GM23248 (cell line): ENCODE measurements around the gene LCE1A. TPM values are rescaled to one million over a fixed set of nuclear protein-coding genes. Genes with fewer than 3 reads are reported as not detected.

Experiments
- DNase-seq: peaks from one replicate; pipeline ENCODE4 v3.0.0-alpha.2; 2015
- H2AFZ ChIP-seq: fragments of 200-600 bp; sonication (generic); 2 replicates; pipeline ENCODE4 v1.6.1; 2016; ENCODE audit warnings: antibody characterized with exemption
- H3F3A ChIP-seq: fragments of 200-600 bp; sonication (generic); 2 replicates; pipeline ENCODE4 v1.6.1; 2016; ENCODE audit warnings: mild to moderate bottlenecking, antibody characterized with exemption, mixed run types; ENCODE audit not compliant: insufficient read depth
- H3K27ac ChIP-seq: fragments of 200-600 bp; sonication (generic); 2 replicates; pipeline ENCODE4 v1.5.1; 2016; ENCODE audit warnings: mild to moderate bottlenecking
- H3K27me3 ChIP-seq: fragments of 200-600 bp; sonication (generic); replicated peaks from 2 replicates; pipeline ENCODE4 v1.6.1; 2016; ENCODE audit warnings: mild to moderate bottlenecking; ENCODE audit not compliant: insufficient read depth
- H3K36me3 ChIP-seq: fragments of 200-600 bp; sonication (generic); 2 replicates; pipeline ENCODE4 v1.6.1; 2016; ENCODE audit warnings: low read depth, mild to moderate bottlenecking
- H3K4me1 ChIP-seq: fragments of 200-600 bp; sonication (generic); 2 replicates; pipeline ENCODE4 v1.6.1; 2016; ENCODE audit warnings: mild to moderate bottlenecking; ENCODE audit not compliant: insufficient read depth
- H3K4me2 ChIP-seq: fragments of 200-600 bp; sonication (generic); one replicate; pipeline ENCODE4 v1.6.1; 2016; ENCODE audit warnings: mild to moderate bottlenecking; ENCODE audit not compliant: unreplicated experiment
- H3K4me3 ChIP-seq: fragments of 200-600 bp; sonication (generic); 2 replicates; pipeline ENCODE4 v1.5.1; 2016; ENCODE audit warnings: mild to moderate bottlenecking
- H3K79me2 ChIP-seq: fragments of 200-600 bp; sonication (generic); 2 replicates; pipeline ENCODE4 v1.6.1; 2016; ENCODE audit warnings: mild to moderate bottlenecking; ENCODE audit not compliant: insufficient read depth
- H3K9ac ChIP-seq: fragments of 200-600 bp; sonication (generic); 2 replicates; pipeline ENCODE4 v1.6.1; 2016; ENCODE audit warnings: mild to moderate bottlenecking
- H3K9me2 ChIP-seq: fragments of 200-600 bp; sonication (generic); 2 replicates; pipeline ENCODE4 v1.6.1; 2016; ENCODE audit warnings: mixed run types, mild to moderate bottlenecking, moderate library complexity; ENCODE audit not compliant: insufficient read depth
- H3K9me3 ChIP-seq: fragments of 200-600 bp; sonication (generic); one replicate; pipeline ENCODE4 v1.6.1; 2017; ENCODE audit warnings: low read depth
- H4K20me1 ChIP-seq: fragments of 200-600 bp; sonication (generic); 2 replicates; pipeline ENCODE4 v1.6.0; 2016; ENCODE audit not compliant: insufficient read depth
- EZH2 ChIP-seq: fragments of 200-600 bp; sonication (generic); IDR thresholded peaks from 2 replicates; pipeline ENCODE4 v1.6.1; 2018; ENCODE audit warnings: antibody characterized with exemption, mild to moderate bottlenecking; ENCODE audit not compliant: insufficient read depth, poor library complexity, severe bottlenecking
- EZH2phosphoT487 ChIP-seq: fragments of 200-600 bp; sonication (generic); IDR thresholded peaks from 2 replicates; pipeline ENCODE4 v1.6.1; 2018; ENCODE audit warnings: antibody characterized with exemption, moderate library complexity, mild to moderate bottlenecking, low read depth; ENCODE audit not compliant: insufficient read depth
- WGBS, 2 experiments: methylation state at CpG; one replicate each; pipeline ENCODE4 v1.1.6; 2015 to 2017; ENCODE audit warnings: low lambda C conversion rate in 2 of 2, low coverage in 1 of 2; ENCODE audit errors: missing lambda C conversion rate in 2 of 2; 5-methylcytosine and 5-hydroxymethylcytosine counted together
- in situ Hi-C: fragments of 300-500 bp; cut with MboI; formaldehyde crosslinking; loops from 2 replicates; pipeline ENCODE4 v1.15.0; 2020
- polyA plus RNA-seq: library from polyadenylated mRNA; unstranded; fragments of >200 nt; fragmentation: Nextera tagmentation; extraction: Ambion mirVana; gene quantifications from 2 replicates; pipeline ENCODE4 v1.2.1, GENCODE V29; 2016
- total RNA-seq: library from RNA; depleted of rRNA; stranded (reverse); fragments of >200 nt; shearing (Covaris generic); gene quantifications from 2 replicates; pipeline ENCODE4 v1.2.3, GENCODE V29; 2014

LCE1A gene
- total and polyA plus RNA-seq, 2 experiments from 2014 or later: not detected

DNA sequence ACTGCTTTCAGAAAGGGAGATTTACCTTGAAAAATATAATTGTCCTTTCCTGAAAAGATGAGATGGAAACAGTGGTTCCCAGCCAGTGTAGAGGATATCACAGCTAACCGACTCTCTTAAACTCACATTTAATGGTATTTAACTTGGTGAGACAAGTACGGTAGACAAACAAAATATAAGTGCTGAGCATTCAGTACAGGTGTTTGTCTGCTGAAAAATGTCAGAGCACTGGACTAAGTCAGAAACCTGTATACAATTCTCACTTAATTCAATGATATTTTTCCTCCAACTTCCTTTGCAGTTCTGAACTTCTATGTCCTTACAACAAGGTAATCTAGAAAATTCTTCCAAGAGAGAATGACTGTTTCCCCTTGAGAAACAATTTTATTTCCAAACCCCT is 15.6 kb upstream of the LCE1A start, which contains the start of gene LCE1B:
Gene LCE1B (plus strand): TSS at position 301 of the 400 bp plus-strand sequence. CDS start 476 bp downstream, outside the sequence.
- no peak within 1 kb of the TSS for H3K4me3 ChIP-seq
- no peaks in the 10 kb centered on the region for H3F3A ChIP-seq
- no peaks in the 10 kb centered on the region for H3K9me2 ChIP-seq
- no peak within 1 kb of the TSS for H3K9ac ChIP-seq
- H3K79me2 ChIP-seq: no peaks in the 10 kb centered on the region
- no peak within 1 kb of the TSS for H2AFZ ChIP-seq
- H3K4me2 ChIP-seq: no peak within 1 kb of the TSS
- no peaks in the 10 kb centered on the region for H3K4me1 ChIP-seq
- in situ Hi-C loops: no loop called here
- no peaks in the 10 kb centered on the region for H3K9me3 ChIP-seq
- WGBS, 2 experiments: 38 to 41% methylated on average over 2 of the region's 2 CpGs
- no peak within 1 kb of the TSS for H3K27ac ChIP-seq
- TF ChIP-seq EZH2phosphoT487 (no peak), EZH2 (no peak)
- no peaks in the 10 kb centered on the region for H4K20me1 ChIP-seq
- 0 out of 2 replicates have a peak, but pooled peaks cover 3% of the 10 kb centered on the region for H3K27me3 ChIP-seq
- DNase-seq: no peak
- H3K36me3 ChIP-seq: no peaks in the 10 kb centered on the region

DNA sequence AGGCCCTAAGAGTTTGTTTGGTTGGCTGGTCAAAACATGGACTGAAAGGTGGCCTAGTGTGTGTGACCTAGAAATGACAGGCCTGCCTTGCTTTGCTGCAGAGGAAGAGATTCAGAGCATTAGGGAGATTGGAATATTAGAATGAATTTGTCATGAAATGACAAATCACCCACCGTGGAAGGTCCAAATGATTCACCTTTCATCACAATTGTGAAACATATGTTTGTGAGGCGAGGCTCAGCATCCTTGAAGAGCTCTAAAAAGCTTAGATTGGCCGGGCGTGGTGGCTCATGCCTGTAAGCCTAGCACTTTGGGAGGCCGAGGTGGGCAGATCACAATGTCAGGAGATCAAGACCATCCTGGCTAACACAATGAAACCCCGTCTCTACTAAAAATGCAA is 10.0 kb upstream of the LCE1A start:
- Histone ChIP-seq H3K79me2 (no peaks in the 10 kb centered on the region), H2AFZ (no peak overlapping the region), H4K20me1 (no peaks in the 10 kb centered on the region), H3K9me3 (no peaks in the 10 kb centered on the region), H3K4me2 (no peak overlapping the region), H3K9me2 (no peaks in the 10 kb centered on the region), H3K4me1 (no peaks in the 10 kb centered on the region), H3K9ac (no peak overlapping the region), H3K27me3 (0 out of 2 replicates have a peak, but pooled peaks cover 2% of the 10 kb centered on the region), H3F3A (no peaks in the 10 kb centered on the region), H3K36me3 (no peaks in the 10 kb centered on the region), H3K27ac (no peak overlapping the region), H3K4me3 (no peak overlapping the region)
- DNase-seq: peak; percentile 42
- WGBS, 2 experiments: 42 to 46% methylated on average over 6 of the region's 6 CpGs
- in situ Hi-C loops: no loop called here
- TF ChIP-seq EZH2phosphoT487 (no peak), EZH2 (no peak)

DNA sequence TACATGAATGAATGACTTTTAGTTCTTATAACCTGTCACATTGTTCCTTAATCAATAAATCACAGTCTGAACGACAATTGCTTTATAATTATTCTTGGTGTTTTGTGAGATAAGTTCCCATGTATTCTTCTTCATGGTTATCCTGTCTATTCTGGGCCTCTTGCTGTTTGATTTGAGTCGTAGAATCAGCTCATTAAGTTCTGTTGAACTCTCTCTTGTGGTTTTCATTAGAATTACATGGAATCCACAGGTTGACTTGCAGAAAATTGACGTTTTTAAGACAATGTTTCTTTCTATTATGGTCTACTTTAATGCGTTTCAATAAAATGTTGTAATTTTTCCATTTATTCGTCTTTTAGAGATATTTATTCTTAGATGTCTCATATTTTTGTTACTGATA is 4.0 kb upstream of the LCE1A start:
- in situ Hi-C loops: no loop called here
- H3K27me3 ChIP-seq: peaks cover 7% of the 10 kb centered on the region; the same call in 1 of the 2 replicates

DNA sequence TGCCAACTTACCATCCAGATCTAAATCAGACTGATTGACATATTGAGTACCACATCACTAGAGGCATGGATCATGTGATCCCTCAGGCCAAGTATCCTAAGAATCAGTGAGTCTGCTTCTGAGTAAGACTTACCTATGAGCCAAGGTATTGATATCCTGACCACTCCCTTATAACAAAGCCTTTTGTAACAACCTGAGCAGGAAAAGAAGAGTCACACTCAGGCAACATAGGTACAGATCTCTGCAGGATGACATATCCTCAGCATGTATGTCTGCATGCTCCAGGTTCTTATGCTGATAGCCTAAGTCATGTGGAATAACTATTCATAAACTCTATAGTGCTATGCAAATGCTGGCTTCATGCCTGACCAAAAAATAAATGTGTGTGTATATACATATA is 2.3 kb upstream of the LCE1A start:
- Histone ChIP-seq H3F3A (no peaks in the 10 kb centered on the region), H3K36me3 (no peaks in the 10 kb centered on the region), H3K79me2 (no peaks in the 10 kb centered on the region), H2AFZ (no peak overlapping the region), H4K20me1 (no peaks in the 10 kb centered on the region), H3K9me3 (no peaks in the 10 kb centered on the region), H3K27me3 (peaks cover 12% of the 10 kb centered on the region), H3K4me3 (no peak overlapping the region), H3K9me2 (no peaks in the 10 kb centered on the region), H3K9ac (no peak overlapping the region), H3K27ac (no peak overlapping the region), H3K4me1 (no peaks in the 10 kb centered on the region), H3K4me2 (no peak overlapping the region)
- TF ChIP-seq EZH2 (no peak), EZH2phosphoT487 (no peak)
- in situ Hi-C loops: no loop called here
- DNase-seq: no peak

More for the DNA sequence above, 4.0 kb upstream of the LCE1A start:
- Histone ChIP-seq H3K27ac (no peak overlapping the region), H3F3A (no peaks in the 10 kb centered on the region), H3K36me3 (no peaks in the 10 kb centered on the region), H3K79me2 (no peaks in the 10 kb centered on the region), H3K4me2 (no peak overlapping the region), H2AFZ (no peak overlapping the region), H3K9me3 (no peaks in the 10 kb centered on the region), H4K20me1 (no peaks in the 10 kb centered on the region), H3K4me1 (no peaks in the 10 kb centered on the region), H3K9me2 (no peaks in the 10 kb centered on the region), H3K9ac (no peak overlapping the region), H3K4me3 (no peak overlapping the region)
- WGBS, 2 experiments: 11 to 12% methylated on average over 5 of the region's 5 CpGs
- no peak for DNase-seq
- TF ChIP-seq EZH2 (no peak), EZH2phosphoT487 (no peak)

DNA sequence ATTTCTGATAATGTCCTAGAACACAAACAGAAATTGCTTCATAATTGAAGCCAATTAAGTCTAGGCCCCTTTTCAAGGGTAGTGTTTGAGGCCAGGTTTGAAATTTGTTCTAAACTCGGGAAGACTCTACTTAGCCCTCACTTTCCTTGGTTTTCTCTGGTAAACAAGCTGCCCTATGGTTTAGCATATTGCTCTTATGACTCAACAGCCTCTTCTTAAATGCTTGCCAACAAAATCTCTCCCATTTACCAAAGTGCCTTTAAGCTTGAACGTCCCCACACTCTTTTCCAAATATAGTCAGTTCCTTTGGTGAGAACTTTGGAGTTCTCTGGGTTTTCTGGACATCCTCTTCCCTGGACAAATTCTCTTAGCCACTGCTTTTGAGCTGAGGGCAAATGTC is 9.6 kb downstream of the LCE1A start:
- no peaks in the 10 kb centered on the region for H3K9me3 ChIP-seq
- H3F3A ChIP-seq: no peaks in the 10 kb centered on the region
- no peak overlapping the region for H3K27ac ChIP-seq
- H3K27me3 ChIP-seq: 0 out of 2 replicates have a peak, but pooled peaks cover 13% of the 10 kb centered on the region
- in situ Hi-C loops: no loop called here
- no peaks in the 10 kb centered on the region for H3K36me3 ChIP-seq
- H3K9ac ChIP-seq: no peak overlapping the region
- DNase-seq: peak; percentile 56
- H3K4me2 ChIP-seq: no peak overlapping the region
- no peaks in the 10 kb centered on the region for H3K4me1 ChIP-seq
- no peak overlapping the region for H2AFZ ChIP-seq
- H4K20me1 ChIP-seq: no peaks in the 10 kb centered on the region
- 8 to 9% methylated on average over 2 of the region's 2 CpGs for WGBS, 2 experiments
- H3K79me2 ChIP-seq: no peaks in the 10 kb centered on the region
- H3K4me3 ChIP-seq: no peak overlapping the region
- no peak for TF ChIP-seq EZH2
- H3K9me2 ChIP-seq: no peaks in the 10 kb centered on the region
